Upper lobe of right lung (tissue), 1 donor: ENCODE measurements around the gene CAPN12. TPM values are rescaled to one million over a fixed set of nuclear protein-coding genes. Genes with fewer than 3 reads are reported as not detected.

ENCODE experiments used
- ATAC-seq: fragments of 200-7000 bp; cut with Tn5 transposase; one replicate; pipeline ENCODE4 v1.9.1; 2020; ENCODE audit warnings: mild to moderate bottlenecking, moderate library complexity
- DNase-seq: peaks from one replicate; pipeline ENCODE4 v3.0.0-alpha.2; 2020
- H3K27ac ChIP-seq: fragments of 200-600 bp; one replicate; pipeline ENCODE4 v1.8.0; 2022
- H3K27me3 ChIP-seq: fragments of 200-600 bp; one replicate; pipeline ENCODE4 v1.8.0; 2022; ENCODE audit warnings: mild to moderate bottlenecking
- H3K36me3 ChIP-seq: fragments of 200-600 bp; one replicate; pipeline ENCODE4 v1.8.0; 2022
- H3K4me1 ChIP-seq: fragments of 200-600 bp; one replicate; pipeline ENCODE4 v1.8.0; 2022
- H3K4me3 ChIP-seq: fragments of 200-600 bp; one replicate; pipeline ENCODE4 v1.8.0; 2022; ENCODE audit warnings: mild to moderate bottlenecking
- H3K9me3 ChIP-seq: fragments of 200-600 bp; one replicate; pipeline ENCODE4 v1.8.0; 2022
- CTCF ChIP-seq: fragments of 200-600 bp; IDR thresholded peaks from one replicate; pipeline ENCODE4 v1.8.0; 2022; ENCODE audit warnings: antibody characterized with exemption
- intact Hi-C: fragments of 100-400 bp; cut with DNase I; formaldehyde crosslinking; loops from one replicate; pipeline ENCODE4 v1.11.0; 2022
- total RNA-seq: library from RNA; stranded (reverse); fragmentation: NEBNext Ultra II Directional; extraction: Animal tissue kit (Norgen Biotek cat#: 25700); gene quantifications from one replicate; pipeline ENCODE4 v1.2.1, GENCODE V29; 2021
- donor health status: DM: no; HTN: yes; CAD: no; lungs with severe emphysema.

CAPN12 gene
- total RNA-seq, 1 donor from 2014 or later = 14.4 TPM

- no peak for DNase-seq
- H3K4me1 ChIP-seq = peaks cover 18% of the 10 kb centered on the region
- no peak for TF ChIP-seq CTCF
- intact Hi-C loops = no loop called here
- H3K4me3 ChIP-seq = no peak overlapping the region
- no peaks in the 10 kb centered on the region for H3K9me3 ChIP-seq
- no peak for ATAC-seq
- peaks cover 94% of the 10 kb centered on the region for H3K36me3 ChIP-seq
- H3K27me3 ChIP-seq = no peaks in the 10 kb centered on the region
- no peak overlapping the region for H3K27ac ChIP-seq
Measured at GRCh38 chr19:38723990-38724854, 20.1 kb downstream of the CAPN12 start.

GRCh38 chr19:38723606-38723965 is 20.7 kb downstream of the CAPN12 start:
- Histone ChIP-seq H3K36me3 (peaks cover 94% of the 10 kb centered on the region), H3K27ac (no peak overlapping the region), H3K27me3 (no peaks in the 10 kb centered on the region), H3K4me1 (peaks cover 24% of the 10 kb centered on the region), H3K4me3 (no peak overlapping the region), H3K9me3 (no peaks in the 10 kb centered on the region)
- DNase-seq = no peak
- ATAC-seq = no peak
- TF ChIP-seq CTCF = no peak
- intact Hi-C loops = no loop called here

- no peaks in the 10 kb centered on the region for H3K27me3 ChIP-seq
- peaks cover 28% of the 10 kb centered on the region for H3K4me1 ChIP-seq
- no peak overlapping the region for H3K4me3 ChIP-seq
- no peaks in the 10 kb centered on the region for H3K9me3 ChIP-seq
- H3K36me3 ChIP-seq = peaks cover 98% of the 10 kb centered on the region
- no peak for TF ChIP-seq CTCF
- no peak for DNase-seq
- ATAC-seq = no peak
- intact Hi-C loops = no loop called here
- peak overlapping the region; percentile 24 for H3K27ac ChIP-seq
Measured at GRCh38 chr19:38722947-38723605, 21.2 kb downstream of the CAPN12 start.

- Histone ChIP-seq H3K27me3 (no peaks in the 10 kb centered on the region), H3K4me1 (peaks cover 24% of the 10 kb centered on the region), H3K27ac (peak overlapping the region; percentile 24), H3K9me3 (no peaks in the 10 kb centered on the region), H3K4me3 (no peak overlapping the region), H3K36me3 (peaks cover 98% of the 10 kb centered on the region)
- intact Hi-C loops = no loop called here
- no peak for TF ChIP-seq CTCF
- DNase-seq (no peak), ATAC-seq (no peak)
Measured at GRCh38 chr19:38721979-38722773, 22.1 kb downstream of the CAPN12 start.

GRCh38 chr19:38721496-38721895 is 22.8 kb downstream of the CAPN12 start:
- DNase-seq = no peak
- Histone ChIP-seq H3K27me3 (no peaks in the 10 kb centered on the region), H3K36me3 (peaks cover 98% of the 10 kb centered on the region), H3K4me1 (peaks cover 20% of the 10 kb centered on the region), H3K4me3 (no peak overlapping the region), H3K27ac (no peak overlapping the region), H3K9me3 (no peaks in the 10 kb centered on the region)
- intact Hi-C loops = no loop called here
- no peak for TF ChIP-seq CTCF
- no peak for ATAC-seq
